Measurements from ENCODE around the gene FRS3.

GRCh38 chr6:41814629-41815028, 34.9 kb upstream of the FRS3 start:
- TF ChIP-seq SMAD3 (CRISPR knock-in tag; conservative IDR thresholded peaks at IDR 0.05) (no peak), CREB1 (IDR thresholded peaks at IDR 0.05) (no peak), CREB1 (CRISPR knock-in tag; IDR thresholded peaks at IDR 0.05) (no peak), ZFX (CRISPR knock-in tag; IDR thresholded peaks at IDR 0.05) (no peak), IRF9 (tag; IDR thresholded peaks at IDR 0.05) (no peak), ZNF280A (IDR thresholded peaks at IDR 0.05; ENCODE audit: low read depth, partially characterized antibody) (no peak), CTCF (IDR thresholded peaks at IDR 0.05 in 2 of 3, conservative IDR thresholded peaks at IDR 0.05 in 1 of 3; ENCODE audit: insufficient read depth in 2 of 3, low read depth in 1 of 3, low read length in 3 of 3) (no peak), CEBPG (CRISPR knock-in tag; IDR thresholded peaks at IDR 0.05) (no peak), CEBPG (tag; conservative IDR thresholded peaks at IDR 0.05 in 1 of 2, IDR thresholded peaks at IDR 0.05 in 1 of 2) (no peak), SMC3 (conservative IDR thresholded peaks at IDR 0.05; ENCODE audit: insufficient read depth, low read depth, low read length) (no peak), ZNF76 (CRISPR knock-in tag; IDR thresholded peaks at IDR 0.05; ENCODE audit: borderline replicate concordance) (no peak)

All from K562 (cell line).